Measurements from ENCODE around the gene SNX25. TPM values are rescaled to one million over a fixed set of nuclear protein-coding genes. Genes with fewer than 3 reads are reported as not detected.

The SNX25 gene
- polyA plus RNA-seq, 1 of the 3 experiments (the other 2 are of a cell fraction), result 8.5 TPM

DNA sequence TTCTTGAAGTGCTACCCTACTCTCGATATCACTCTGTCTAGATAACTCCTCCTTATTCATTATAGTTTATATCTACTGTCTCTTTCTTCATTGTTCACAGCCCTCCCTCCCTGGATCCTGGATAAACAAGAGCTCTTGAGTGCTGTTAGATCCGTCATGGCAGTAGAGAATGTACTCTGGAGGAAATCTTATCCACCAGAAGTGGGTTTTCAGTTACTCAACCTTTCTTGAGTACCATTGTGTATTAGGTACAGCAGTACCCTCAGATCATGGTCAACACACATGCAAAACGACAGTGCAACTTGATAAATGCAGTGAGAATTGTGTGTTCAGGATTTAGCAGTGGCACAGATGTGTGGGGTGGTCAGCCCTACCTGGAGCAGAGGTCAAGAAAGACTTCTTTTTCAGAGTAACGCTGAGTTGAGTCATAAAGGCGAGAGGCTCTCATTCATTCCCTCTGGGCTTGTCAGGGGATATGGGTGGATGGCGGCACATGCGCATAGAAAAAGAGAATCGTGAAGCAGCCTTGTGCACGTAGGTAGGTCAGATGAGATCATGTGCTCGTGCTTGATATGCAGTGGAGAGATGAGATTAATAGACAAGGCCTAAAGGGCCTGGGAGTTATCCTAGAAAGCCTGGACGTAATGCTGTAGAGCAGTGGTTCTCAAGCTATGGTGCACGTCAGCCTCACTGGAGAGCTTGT is 89.5 kb downstream of the SNX25 start:
- H3K4me2 ChIP-seq, result no peak overlapping the region
- H3K79me2 ChIP-seq (ENCODE audit: insufficient read depth), result no peaks in the 10 kb centered on the region
- ChIA-PET CTCF (interaction anchor here (1.1 kb wide), 1 partner anchor 299 kb away, joined by 3 read pairs; no protein-coding TSS in a partner anchor), POLR2A (no interaction called here)
- H4K20me1 ChIP-seq (ENCODE audit: insufficient read depth), result no peaks in the 10 kb centered on the region
- H3K9me2 ChIP-seq, result no peaks in the 10 kb centered on the region
- H2AFZ ChIP-seq (ENCODE audit: low read depth), result no peak overlapping the region
- DNase-seq, result no peak
- H3K4me1 ChIP-seq (ENCODE audit: control insufficient read depth in 1 of 2, insufficient read depth in 2 of 2, low read depth in 1 of 2, low read length in 1 of 2), result no peaks in the 10 kb centered on the region
- WGBS (ENCODE audit: low lambda C conversion rate), result 87% methylated on average over 11 of the region's 12 CpGs
- no peak overlapping the region for H3K27ac ChIP-seq (ENCODE audit: low read depth in 2 of 2, low read length in 1 of 2)
- no peak overlapping the region for H3K4me3 ChIP-seq (ENCODE audit: low read depth in 2 of 2, low read length in 1 of 2)
- TF ChIP-seq, protein P1, sequence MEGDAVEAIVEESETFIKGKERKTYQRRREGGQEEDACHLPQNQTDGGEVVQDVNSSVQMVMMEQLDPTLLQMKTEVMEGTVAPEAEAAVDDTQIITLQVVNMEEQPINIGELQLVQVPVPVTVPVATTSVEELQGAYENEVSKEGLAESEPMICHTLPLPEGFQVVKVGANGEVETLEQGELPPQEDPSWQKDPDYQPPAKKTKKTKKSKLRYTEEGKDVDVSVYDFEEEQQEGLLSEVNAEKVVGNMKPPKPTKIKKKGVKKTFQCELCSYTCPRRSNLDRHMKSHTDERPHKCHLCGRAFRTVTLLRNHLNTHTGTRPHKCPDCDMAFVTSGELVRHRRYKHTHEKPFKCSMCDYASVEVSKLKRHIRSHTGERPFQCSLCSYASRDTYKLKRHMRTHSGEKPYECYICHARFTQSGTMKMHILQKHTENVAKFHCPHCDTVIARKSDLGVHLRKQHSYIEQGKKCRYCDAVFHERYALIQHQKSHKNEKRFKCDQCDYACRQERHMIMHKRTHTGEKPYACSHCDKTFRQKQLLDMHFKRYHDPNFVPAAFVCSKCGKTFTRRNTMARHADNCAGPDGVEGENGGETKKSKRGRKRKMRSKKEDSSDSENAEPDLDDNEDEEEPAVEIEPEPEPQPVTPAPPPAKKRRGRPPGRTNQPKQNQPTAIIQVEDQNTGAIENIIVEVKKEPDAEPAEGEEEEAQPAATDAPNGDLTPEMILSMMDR (IDR thresholded peaks at IDR 0.05), result no peak
- no peak for TF ChIP-seq NFIC (IDR thresholded peaks at IDR 0.05; ENCODE audit: borderline replicate concordance)
- no peak for TF ChIP-seq TEAD4 (IDR thresholded peaks at IDR 0.05; ENCODE audit: borderline replicate concordance, insufficient read depth)
- no peak for TF ChIP-seq FOXJ3 (CRISPR knock-in tag; IDR thresholded peaks at IDR 0.05)
- no peak for TF ChIP-seq MXI1 (IDR thresholded peaks at IDR 0.05; ENCODE audit: low read depth, low read length)
- H3K27me3 ChIP-seq (ENCODE audit: insufficient read depth), result no peaks in the 10 kb centered on the region
- H3F3A ChIP-seq (replicated peaks; ENCODE audit: insufficient read depth), result no peaks in the 10 kb centered on the region
- no peaks in the 10 kb centered on the region for H3K9me3 ChIP-seq
- H3K9ac ChIP-seq, result no peak overlapping the region
- peaks cover 8 to 35% of the 10 kb centered on the region in 2 experiments for H3K36me3 ChIP-seq (replicated peaks in 1 of 2; ENCODE audit: control insufficient read depth in 1 of 2, insufficient read depth in 2 of 2, low read length in 1 of 2)

DNA sequence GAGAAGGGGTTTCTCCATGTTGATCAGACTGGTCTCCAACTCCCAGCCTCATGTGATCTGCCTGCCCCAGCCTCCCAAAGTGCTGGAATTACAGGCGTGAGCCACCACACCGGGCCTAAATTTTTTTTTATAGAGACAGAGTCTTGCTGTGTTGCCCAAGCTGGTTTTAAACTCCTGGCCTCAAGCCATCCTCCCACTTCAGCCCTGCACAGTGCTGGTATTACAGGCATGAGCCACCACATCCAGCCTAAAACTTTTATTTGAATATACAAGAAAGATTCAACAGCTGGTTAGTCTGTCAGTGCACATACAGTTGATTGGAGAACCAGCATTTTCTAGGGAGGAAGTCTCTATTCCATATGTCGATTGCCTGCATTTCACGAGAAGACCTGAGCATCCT is 95.1 kb downstream of the SNX25 start:
- peaks cover 20% of the 10 kb centered on the region; the same call in 1 of the 2 replicates for H3K79me2 ChIP-seq (ENCODE audit: insufficient read depth)
- H3K27ac ChIP-seq (ENCODE audit: low read depth in 2 of 2, low read length in 1 of 2), result peak overlapping the region in 1 of 2 experiments; percentile 96; a peak in 2 of 4 replicates
- TF ChIP-seq RXRA (IDR thresholded peaks at IDR 0.05; ENCODE audit: borderline replicate concordance, low read depth) (no peak), SIN3A (IDR thresholded peaks at IDR 0.05; ENCODE audit: borderline replicate concordance, low read depth, low read length) (no peak), RAD21 (IDR thresholded peaks at IDR 0.05; ENCODE audit: low read length) (no peak)
- TF ChIP-seq, protein P2, sequence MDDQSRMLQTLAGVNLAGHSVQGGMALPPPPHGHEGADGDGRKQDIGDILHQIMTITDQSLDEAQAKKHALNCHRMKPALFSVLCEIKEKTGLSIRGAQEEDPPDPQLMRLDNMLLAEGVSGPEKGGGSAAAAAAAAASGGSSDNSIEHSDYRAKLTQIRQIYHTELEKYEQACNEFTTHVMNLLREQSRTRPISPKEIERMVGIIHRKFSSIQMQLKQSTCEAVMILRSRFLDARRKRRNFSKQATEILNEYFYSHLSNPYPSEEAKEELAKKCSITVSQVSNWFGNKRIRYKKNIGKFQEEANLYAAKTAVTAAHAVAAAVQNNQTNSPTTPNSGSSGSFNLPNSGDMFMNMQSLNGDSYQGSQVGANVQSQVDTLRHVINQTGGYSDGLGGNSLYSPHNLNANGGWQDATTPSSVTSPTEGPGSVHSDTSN (IDR thresholded peaks at IDR 0.05), result no peak
- DNase-seq, result no peak
- WGBS (ENCODE audit: low lambda C conversion rate), result 91% methylated on average over 4 of the region's 4 CpGs
- H3K9me3 ChIP-seq, result no peaks in the 10 kb centered on the region
- ChIA-PET POLR2A (no interaction called here), CTCF (interaction anchor here (0.7 to 1.0 kb wide), 4 partner anchors 46 to 170 kb away, joined by 3 to 4 read pairs (median 4); no protein-coding TSS in a partner anchor)
- H3K36me3 ChIP-seq (replicated peaks in 1 of 2; ENCODE audit: control insufficient read depth in 1 of 2, insufficient read depth in 2 of 2, low read length in 1 of 2), result peaks cover 0 to 16% of the 10 kb centered on the region in 2 experiments
- H4K20me1 ChIP-seq (ENCODE audit: insufficient read depth), result no peaks in the 10 kb centered on the region
- 0 out of 2 replicates have a peak overlapping the region, but pooled peaks have one; percentile 52 for H3K9ac ChIP-seq
- no peak overlapping the region for H2AFZ ChIP-seq (ENCODE audit: low read depth)
- no peak overlapping the region for H3K4me2 ChIP-seq
- no peak overlapping the region for H3K4me3 ChIP-seq (ENCODE audit: low read depth in 2 of 2, low read length in 1 of 2)
- H3K27me3 ChIP-seq (ENCODE audit: insufficient read depth), result no peaks in the 10 kb centered on the region
- peaks cover 28% of the 10 kb centered on the region for H3F3A ChIP-seq (replicated peaks; ENCODE audit: insufficient read depth)
- no peaks in the 10 kb centered on the region for H3K9me2 ChIP-seq
- peaks cover 0 to 21% of the 10 kb centered on the region in 2 experiments; a peak in 2 of 4 replicates for H3K4me1 ChIP-seq (ENCODE audit: control insufficient read depth in 1 of 2, insufficient read depth in 2 of 2, low read depth in 1 of 2, low read length in 1 of 2)
